Sigmoid colon (tissue), 7 donors: Measurements from ENCODE around the gene ZNF276. TPM values are rescaled to one million over a fixed set of nuclear protein-coding genes. Genes with fewer than 3 reads are reported as not detected.
"Not testable (repeated sequence)": the region's sequence is repeated elsewhere in the genome, so short reads cannot be mapped to it uniquely, and the experiment has no call there.

ENCODE experiments used
- DNase-seq: peaks from one replicate; pipeline ENCODE4 v3.0.0-alpha.2; 2019
- H3K27ac ChIP-seq, 4 donors: fragments of 200-600 bp; sonication (generic); one replicate each; pipeline ENCODE4 v1.5.1; 2016 to 2019; ENCODE audit warnings: mild to moderate bottlenecking in 1 of 4
- H3K27me3 ChIP-seq, 3 donors: fragments of 200-600 bp; sonication (generic); one replicate each; pipeline ENCODE4 v1.5.1; 2019; ENCODE audit warnings: mild to moderate bottlenecking in 1 of 3
- H3K36me3 ChIP-seq, 4 donors: fragments of 200-600 bp; sonication (generic); one replicate each; pipeline ENCODE4 v1.5.1; 2016 to 2019
- H3K4me1 ChIP-seq, 4 donors: fragments of 200-600 bp; sonication (generic); one replicate each; pipeline ENCODE4 v1.5.1; 2017 to 2019
- H3K4me3 ChIP-seq, 4 donors: fragments of 200-600 bp; sonication (generic); one replicate each; pipeline ENCODE4 v1.5.1; 2017 to 2019; ENCODE audit warnings: mild to moderate bottlenecking in 2 of 4, moderate library complexity in 1 of 4
- H3K9me3 ChIP-seq, 4 donors: fragments of 200-600 bp in 3 of 4; sonication (generic) in 3 of 4; one replicate each; pipeline versions ENCODE4 v1.5.1 to v1.6.1; 2013 to 2019
- EP300 ChIP-seq, 4 donors: sonication (generic); formaldehyde crosslinking; IDR thresholded peaks; one replicate each; pipeline ENCODE4 v1.6.1; 2017; ENCODE audit warnings: antibody characterized with exemption in 4 of 4
- POLR2A ChIP-seq, 2 donors: fragments of 450-650 bp; IDR thresholded peaks; one replicate each; pipeline ENCODE4 v1.6.1; 2016; ENCODE audit warnings: antibody characterized with exemption in 2 of 2, mild to moderate bottlenecking in 2 of 2, moderate library complexity in 2 of 2
- POLR2AphosphoS5 ChIP-seq, 4 donors: sonication (generic); formaldehyde crosslinking; IDR thresholded peaks; one replicate each; pipeline ENCODE4 v1.6.1; 2017; ENCODE audit warnings: antibody characterized with exemption in 4 of 4
- WGBS, 2 donors: extraction: QIAGEN DNeasy Blood & Tissue Kit; methylation state at CpG; one replicate each; pipeline ENCODE4 v1.1.7; 2013; 5-methylcytosine and 5-hydroxymethylcytosine counted together
- intact Hi-C: fragments of 100-400 bp; cut with DNase I; formaldehyde crosslinking; loops from one replicate; pipeline ENCODE4 v1.15.1; 2023
- polyA plus RNA-seq, 3 donors: library from polyadenylated mRNA; stranded (reverse); fragments of 200-250 nt; gene quantifications; one replicate each; pipeline ENCODE4 v1.2.3, GENCODE V29; 2013
- total RNA-seq, 4 donors: library from RNA; depleted of rRNA; stranded (reverse); fragments of >200 nt; gene quantifications; one replicate each; pipeline ENCODE4 v1.1.0, GENCODE V29; 2016
- TF ChIP-seq, protein P1 (sequence below), 4 experiments: fragments of 450-650 bp in 3 of 4; fragments of 200-600 bp in 1 of 4; IDR thresholded peaks; one replicate each; pipeline ENCODE4 v1.5.1; 2016 to 2019; ENCODE audit warnings: antibody characterized with exemption in 4 of 4, mild to moderate bottlenecking in 3 of 4, moderate library complexity in 2 of 4
- donor health status: healthy with polysubstance abuse.
- donor health status: Bipolar disorder and iron deficiency.
- donor health status: healthy.

ZNF276 gene
- total and polyA plus RNA-seq, 7 donors: 7.2 to 32.3 (median 14.6) TPM

DNA sequence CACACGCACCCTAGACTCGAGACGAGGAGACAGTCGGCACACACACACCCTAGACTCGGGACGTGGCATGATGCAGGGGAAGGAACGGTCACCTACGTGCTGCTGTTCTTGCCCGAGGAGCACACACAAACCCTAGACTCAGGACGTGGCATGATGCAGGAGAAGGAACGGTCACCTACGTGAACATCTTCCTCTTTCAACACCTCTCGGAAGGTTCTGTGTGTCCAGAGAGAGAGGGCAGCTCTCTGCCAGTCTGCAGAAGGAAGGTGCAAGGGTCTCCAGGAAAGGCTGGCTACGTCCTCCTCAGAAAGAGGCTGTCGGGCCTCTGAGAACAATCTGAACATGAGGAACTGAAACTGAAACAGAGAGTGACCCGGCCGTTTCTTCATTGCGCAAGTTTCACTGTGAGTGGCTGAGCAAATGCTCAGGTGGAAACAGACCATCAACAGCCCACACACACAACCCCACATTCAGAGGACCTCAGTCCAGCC is 43.4 kb downstream of the ZNF276 start:
- intact Hi-C loops: no loop called here
- Histone ChIP-seq H3K36me3 (no peaks in the 10 kb centered on the region), H3K27me3 (no peaks in the 10 kb centered on the region), H3K4me1 (no peaks in the 10 kb centered on the region), H3K27ac (peak overlapping the region in 2 of 4 donors; percentile 6 to 31), H3K4me3 (peak overlapping the region in 1 of 4 donors; percentile 19), H3K9me3 (no peaks in the 10 kb centered on the region)
- TF ChIP-seq POLR2A (IDR thresholded peaks at IDR 0.05): no peak
- TF ChIP-seq, protein P1, sequence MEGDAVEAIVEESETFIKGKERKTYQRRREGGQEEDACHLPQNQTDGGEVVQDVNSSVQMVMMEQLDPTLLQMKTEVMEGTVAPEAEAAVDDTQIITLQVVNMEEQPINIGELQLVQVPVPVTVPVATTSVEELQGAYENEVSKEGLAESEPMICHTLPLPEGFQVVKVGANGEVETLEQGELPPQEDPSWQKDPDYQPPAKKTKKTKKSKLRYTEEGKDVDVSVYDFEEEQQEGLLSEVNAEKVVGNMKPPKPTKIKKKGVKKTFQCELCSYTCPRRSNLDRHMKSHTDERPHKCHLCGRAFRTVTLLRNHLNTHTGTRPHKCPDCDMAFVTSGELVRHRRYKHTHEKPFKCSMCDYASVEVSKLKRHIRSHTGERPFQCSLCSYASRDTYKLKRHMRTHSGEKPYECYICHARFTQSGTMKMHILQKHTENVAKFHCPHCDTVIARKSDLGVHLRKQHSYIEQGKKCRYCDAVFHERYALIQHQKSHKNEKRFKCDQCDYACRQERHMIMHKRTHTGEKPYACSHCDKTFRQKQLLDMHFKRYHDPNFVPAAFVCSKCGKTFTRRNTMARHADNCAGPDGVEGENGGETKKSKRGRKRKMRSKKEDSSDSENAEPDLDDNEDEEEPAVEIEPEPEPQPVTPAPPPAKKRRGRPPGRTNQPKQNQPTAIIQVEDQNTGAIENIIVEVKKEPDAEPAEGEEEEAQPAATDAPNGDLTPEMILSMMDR (IDR thresholded peaks at IDR 0.05): no peak
- peak in 1 of 4 donors; percentile 10 for TF ChIP-seq POLR2AphosphoS5 (IDR thresholded peaks at IDR 0.05)
- no peak for TF ChIP-seq EP300 (IDR thresholded peaks at IDR 0.05)
- WGBS, 2 donors: 35 to 53% methylated on average over 18 of the region's 18 CpGs
- no peak for DNase-seq

- Histone ChIP-seq H3K27me3 (no peaks in the 10 kb centered on the region), H3K36me3 (no peaks in the 10 kb centered on the region), H3K27ac (no peak overlapping the region), H3K4me3 (no peak overlapping the region), H3K9me3 (no peaks in the 10 kb centered on the region), H3K4me1 (no peaks in the 10 kb centered on the region)
- 60 to 63% methylated on average over 10 of the region's 10 CpGs for WGBS, 2 donors
- no peak for DNase-seq
- intact Hi-C loops: no loop called here
- TF ChIP-seq EP300 (IDR thresholded peaks at IDR 0.05) (no peak), POLR2A (IDR thresholded peaks at IDR 0.05) (no peak)
- TF ChIP-seq, protein P1 (IDR thresholded peaks at IDR 0.05): no peak
Observed at GRCh38 chr16:89765292-89765830, 44.0 kb downstream of the ZNF276 start.

DNA sequence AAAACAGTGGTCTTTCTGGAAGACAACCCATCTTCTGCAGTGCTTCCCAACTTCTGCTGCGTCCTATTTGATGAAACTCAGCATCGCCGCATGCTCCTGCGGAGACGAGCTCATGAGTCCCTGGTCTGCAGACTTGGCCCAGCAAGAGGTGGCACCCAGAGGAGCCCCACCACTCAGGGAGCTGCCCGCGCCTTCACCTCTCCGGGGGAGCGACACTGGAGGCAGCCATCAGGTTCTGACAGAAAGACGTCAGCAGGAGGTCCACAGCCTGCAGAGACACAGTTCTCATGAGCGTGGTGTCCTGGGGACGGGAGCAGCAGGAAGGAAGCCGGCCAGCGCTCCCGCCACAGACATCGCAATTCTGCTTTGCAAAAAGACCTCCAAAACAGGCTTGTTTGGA is 49.0 kb downstream of the ZNF276 start:
- Histone ChIP-seq H3K27me3 (no peaks in the 10 kb centered on the region), H3K4me3 (no peak overlapping the region), H3K4me1 (no peaks in the 10 kb centered on the region), H3K27ac (no peak overlapping the region), H3K36me3 (no peaks in the 10 kb centered on the region), H3K9me3 (no peaks in the 10 kb centered on the region)
- TF ChIP-seq POLR2AphosphoS5 (IDR thresholded peaks at IDR 0.05): no peak
- no peak for TF ChIP-seq POLR2A (IDR thresholded peaks at IDR 0.05)
- TF ChIP-seq, protein P1 (IDR thresholded peaks at IDR 0.05): no peak
- no peak for TF ChIP-seq EP300 (IDR thresholded peaks at IDR 0.05)
- 95 to 97% methylated on average over 16 of the region's 16 CpGs for WGBS, 2 donors
- DNase-seq: no peak
- intact Hi-C loops: no loop called here

DNA sequence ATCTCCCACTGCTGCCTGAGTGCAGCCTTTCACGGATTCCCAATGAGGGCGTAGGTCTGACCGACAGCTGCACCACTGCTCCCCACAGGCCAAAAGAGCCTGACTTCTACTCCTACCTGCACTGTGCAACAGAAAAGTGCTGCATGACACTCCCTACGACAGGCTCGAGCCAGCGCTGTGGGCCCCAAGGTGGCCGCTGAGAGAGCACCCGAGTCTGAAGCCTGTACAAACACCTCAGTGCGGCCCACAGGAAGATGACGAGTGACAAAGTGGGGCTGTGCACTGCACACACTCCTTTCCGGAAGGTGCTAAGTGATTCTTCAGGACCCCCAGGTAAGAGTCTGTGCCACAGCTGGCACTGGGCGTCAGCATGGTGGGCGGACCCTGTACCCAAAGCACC is 53.9 kb downstream of the ZNF276 start:
- H3K4me1 ChIP-seq: no peaks in the 10 kb centered on the region
- H3K27ac ChIP-seq: no peak overlapping the region
- TF ChIP-seq POLR2AphosphoS5 (IDR thresholded peaks at IDR 0.05) (no peak), POLR2A (IDR thresholded peaks at IDR 0.05) (no peak), EP300 (IDR thresholded peaks at IDR 0.05) (no peak)
- TF ChIP-seq, protein P1 (IDR thresholded peaks at IDR 0.05): no peak
- intact Hi-C loops: no loop called here
- no peaks in the 10 kb centered on the region for H3K36me3 ChIP-seq
- H3K4me3 ChIP-seq: no peak overlapping the region
- no peaks in the 10 kb centered on the region for H3K27me3 ChIP-seq
- DNase-seq: no peak
- WGBS, 2 donors: 96 to 97% methylated on average over 13 of the region's 13 CpGs
- no peaks in the 10 kb centered on the region for H3K9me3 ChIP-seq

DNA sequence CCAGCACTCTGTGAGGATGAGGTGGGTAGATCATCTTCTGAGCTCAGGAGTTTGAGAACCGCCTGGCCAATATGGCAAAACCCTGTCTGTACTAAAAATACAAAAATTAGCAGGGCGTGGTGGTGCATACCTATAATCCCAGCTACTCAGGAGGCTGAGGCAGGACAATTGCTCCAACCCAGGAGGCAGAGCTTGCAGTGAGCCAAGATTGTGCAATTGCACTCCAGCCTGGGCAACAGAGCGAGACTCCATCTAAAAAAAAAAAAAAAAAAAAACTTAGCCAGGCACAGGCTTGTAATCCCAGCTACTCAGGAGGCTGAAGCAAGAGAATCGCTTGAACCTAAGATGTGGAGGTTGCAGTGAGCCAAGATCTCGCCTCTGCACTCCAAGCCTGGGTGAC is 56.9 kb downstream of the ZNF276 start:
- H3K27me3 ChIP-seq, H3K9me3 ChIP-seq, H3K4me1 ChIP-seq, intact Hi-C loops, H3K4me3 ChIP-seq, DNase-seq, H3K27ac ChIP-seq, H3K36me3 ChIP-seq: not testable (repeated sequence)
- WGBS, 2 donors: 92 to 97% methylated on average over 5 of the region's 5 CpGs
